RPMI7951 (cell line): ENCODE measurements around the gene FAM72A. TPM values are rescaled to one million over a fixed set of nuclear protein-coding genes. Genes with fewer than 3 reads are reported as not detected.
"Not testable (repeated sequence)": the region's sequence is repeated elsewhere in the genome, so short reads cannot be mapped to it uniquely, and the experiment has no call there.

ENCODE experiments used
- DNase-seq: peaks from one replicate; pipeline ENCODE4 v3.0.0-alpha.2; 2012; ENCODE audit warnings: low read depth
- total RNA-seq: library from RNA; depleted of rRNA; stranded (reverse); fragments of >200 nt; shearing (Covaris generic); gene quantifications from 2 replicates; pipeline ENCODE4 v1.2.3, GENCODE V29; 2014; rRNA removed

The FAM72A gene
- total RNA-seq, 1 experiment from 2014 or later, result 12.1 TPM

GRCh38 chr1:206169794-206170193, 32.8 kb downstream of the FAM72A start:
- not testable (repeated sequence) for DNase-seq

- DNase-seq, result not testable (repeated sequence)
Observed at GRCh38 chr1:206167350-206168029, 35.1 kb downstream of the FAM72A start.

- no peak for DNase-seq
Observed at GRCh38 chr1:206145771-206146290, 56.8 kb downstream of the FAM72A start.

- no peak for DNase-seq
Observed at GRCh38 chr1:206144605-206145004, 58.0 kb downstream of the FAM72A start.

- DNase-seq, result no peak
Observed at GRCh38 chr1:206143537-206144172, 59.0 kb downstream of the FAM72A start.

GRCh38 chr1:206142770-206143169, 59.9 kb downstream of the FAM72A start:
- no peak for DNase-seq

GRCh38 chr1:206142011-206142410, 60.6 kb downstream of the FAM72A start:
- no peak for DNase-seq

- DNase-seq, result no peak
Observed at GRCh38 chr1:206136241-206136640, 66.4 kb downstream of the FAM72A start.

Other genes starting within 250 kb of the FAM72A start
- gene RAB7B, start 199.4 kb downstream of the FAM72A start, total RNA-seq, result 0.96 and 0.98 TPM in 2 replicates
- gene CTSE, start 178.9 kb downstream of the FAM72A start, total RNA-seq, result 0.60 TPM in 1 of 2 replicates, not detected in the other
- not detected in 2 replicates for gene RHEX, start 149.7 kb downstream of the FAM72A start, total RNA-seq
- not detected in 2 replicates for gene AVPR1B, start 85.5 kb downstream of the FAM72A start, total RNA-seq
- 38.9 and 43.0 TPM in 2 replicates for gene SRGAP2, start 702 bp upstream of the FAM72A start, total RNA-seq